Parathyroid adenoma (tissue), 2 donors: ENCODE measurements around the gene ASTN1.

ENCODE experiments used
- H2AFZ ChIP-seq: fragments of 300-600 bp; sonication (generic); one replicate; pipeline ENCODE4 v1.7.0; 2017; ENCODE audit warnings: antibody characterized with exemption, mild to moderate bottlenecking
- H3K27ac ChIP-seq: fragments of 300-600 bp; sonication (generic); one replicate; pipeline ENCODE4 v1.7.0; 2017
- H3K27me3 ChIP-seq: fragments of 300-600 bp; sonication (generic); one replicate; pipeline ENCODE4 v1.7.0; 2017; ENCODE audit warnings: low read length; ENCODE audit not compliant: control insufficient read depth, insufficient read depth
- H3K36me3 ChIP-seq: fragments of 300-600 bp; sonication (generic); one replicate; pipeline ENCODE4 v1.7.0; 2017; ENCODE audit warnings: low read length; ENCODE audit not compliant: control insufficient read depth, insufficient read depth
- H3K4me1 ChIP-seq: fragments of 300-600 bp; sonication (generic); one replicate; pipeline ENCODE4 v1.7.0; 2017; ENCODE audit warnings: control low read depth
- H3K4me2 ChIP-seq: fragments of 300-600 bp; sonication (generic); one replicate; pipeline ENCODE4 v1.7.0; 2017; ENCODE audit warnings: low read length
- H3K4me3 ChIP-seq: fragments of 300-600 bp; sonication (generic); one replicate; pipeline ENCODE4 v1.7.0; 2017; ENCODE audit warnings: low read depth, low read length
- H3K79me2 ChIP-seq: fragments of 300-600 bp; sonication (generic); one replicate; pipeline ENCODE4 v1.7.0; 2017; ENCODE audit warnings: control low read depth
- H3K9ac ChIP-seq: fragments of 300-600 bp; sonication (generic); one replicate; pipeline ENCODE4 v1.7.0; 2017; ENCODE audit warnings: mild to moderate bottlenecking
- H3K9me3 ChIP-seq: fragments of 300-600 bp; sonication (generic); one replicate; pipeline ENCODE4 v1.7.0; 2017; ENCODE audit warnings: low read length; ENCODE audit not compliant: control insufficient read depth
- CTCF ChIP-seq: fragments of 300-600 bp; sonication (generic); IDR thresholded peaks from one replicate; pipeline ENCODE4 v1.7.0; 2017; ENCODE audit warnings: antibody characterized with exemption, mild to moderate bottlenecking
- donor health status: primary hyperparathyroidism.

ASTN1 gene

GRCh38 chr1:177045151-177045550, 119.4 kb downstream of the ASTN1 start:
- Histone ChIP-seq H3K27ac (no peak overlapping the region), H3K4me1 (no peaks in the 10 kb centered on the region), H2AFZ (no peak overlapping the region), H3K36me3 (no peaks in the 10 kb centered on the region), H3K9ac (no peak overlapping the region), H3K4me3 (no peak overlapping the region), H3K9me3 (no peaks in the 10 kb centered on the region), H3K79me2 (no peaks in the 10 kb centered on the region), H3K4me2 (no peak overlapping the region), H3K27me3 (no peaks in the 10 kb centered on the region)
- TF ChIP-seq CTCF: no peak

GRCh38 chr1:177044390-177044789, 120.1 kb downstream of the ASTN1 start:
- no peak overlapping the region for H2AFZ ChIP-seq
- no peaks in the 10 kb centered on the region for H3K4me1 ChIP-seq
- no peaks in the 10 kb centered on the region for H3K36me3 ChIP-seq
- TF ChIP-seq CTCF: no peak
- no peaks in the 10 kb centered on the region for H3K79me2 ChIP-seq
- no peaks in the 10 kb centered on the region for H3K9me3 ChIP-seq
- H3K4me3 ChIP-seq: no peak overlapping the region
- H3K27ac ChIP-seq: no peak overlapping the region
- H3K4me2 ChIP-seq: no peak overlapping the region
- H3K9ac ChIP-seq: no peak overlapping the region
- H3K27me3 ChIP-seq: no peaks in the 10 kb centered on the region

GRCh38 chr1:177043597-177043996, 120.9 kb downstream of the ASTN1 start:
- TF ChIP-seq CTCF: no peak
- Histone ChIP-seq H3K27me3 (no peaks in the 10 kb centered on the region), H3K4me1 (no peaks in the 10 kb centered on the region), H3K4me3 (no peak overlapping the region), H3K27ac (no peak overlapping the region), H3K36me3 (no peaks in the 10 kb centered on the region), H3K4me2 (no peak overlapping the region), H3K9ac (no peak overlapping the region), H3K9me3 (no peaks in the 10 kb centered on the region), H2AFZ (no peak overlapping the region), H3K79me2 (no peaks in the 10 kb centered on the region)

- H2AFZ ChIP-seq: no peak overlapping the region
- TF ChIP-seq CTCF: no peak
- H3K27ac ChIP-seq: no peak overlapping the region
- no peak overlapping the region for H3K9ac ChIP-seq
- no peaks in the 10 kb centered on the region for H3K27me3 ChIP-seq
- H3K36me3 ChIP-seq: no peaks in the 10 kb centered on the region
- H3K9me3 ChIP-seq: no peaks in the 10 kb centered on the region
- no peaks in the 10 kb centered on the region for H3K4me1 ChIP-seq
- no peak overlapping the region for H3K4me2 ChIP-seq
- H3K4me3 ChIP-seq: no peak overlapping the region
- no peaks in the 10 kb centered on the region for H3K79me2 ChIP-seq
These were observed 128.9 kb downstream of the ASTN1 start for GRCh38 chr1:177035586-177035985.

GRCh38 chr1:177033628-177034027, 130.9 kb downstream of the ASTN1 start:
- Histone ChIP-seq H3K9me3 (no peaks in the 10 kb centered on the region), H3K4me3 (no peak overlapping the region), H3K4me2 (no peak overlapping the region), H3K27me3 (no peaks in the 10 kb centered on the region), H2AFZ (no peak overlapping the region), H3K9ac (no peak overlapping the region), H3K36me3 (no peaks in the 10 kb centered on the region), H3K4me1 (no peaks in the 10 kb centered on the region), H3K79me2 (no peaks in the 10 kb centered on the region), H3K27ac (no peak overlapping the region)
- no peak for TF ChIP-seq CTCF
